ENCODE measurements around the gene CRTC1.

CRTC1 gene

DNA sequence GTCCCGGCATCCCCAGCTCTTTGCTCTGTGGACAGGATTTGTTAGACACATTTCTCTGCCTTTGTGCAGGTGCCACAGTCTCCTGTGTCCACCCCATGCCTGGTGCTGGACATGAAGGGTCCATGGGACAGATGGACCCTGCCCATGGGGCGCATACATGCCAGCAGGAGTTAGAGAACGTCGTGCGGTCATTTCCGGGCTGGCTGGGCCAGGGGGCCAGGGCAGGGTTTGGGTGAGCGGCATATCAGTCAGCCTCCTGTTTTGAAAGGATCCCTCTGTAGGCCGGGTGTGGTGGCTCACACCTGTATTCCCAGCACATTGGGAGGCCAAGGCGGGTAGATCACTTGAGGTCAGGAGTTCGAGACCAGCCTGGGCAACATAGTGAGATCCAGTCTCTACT, 35.7 kb upstream of the CRTC1 start:
- TF ChIP-seq, protein P1, sequence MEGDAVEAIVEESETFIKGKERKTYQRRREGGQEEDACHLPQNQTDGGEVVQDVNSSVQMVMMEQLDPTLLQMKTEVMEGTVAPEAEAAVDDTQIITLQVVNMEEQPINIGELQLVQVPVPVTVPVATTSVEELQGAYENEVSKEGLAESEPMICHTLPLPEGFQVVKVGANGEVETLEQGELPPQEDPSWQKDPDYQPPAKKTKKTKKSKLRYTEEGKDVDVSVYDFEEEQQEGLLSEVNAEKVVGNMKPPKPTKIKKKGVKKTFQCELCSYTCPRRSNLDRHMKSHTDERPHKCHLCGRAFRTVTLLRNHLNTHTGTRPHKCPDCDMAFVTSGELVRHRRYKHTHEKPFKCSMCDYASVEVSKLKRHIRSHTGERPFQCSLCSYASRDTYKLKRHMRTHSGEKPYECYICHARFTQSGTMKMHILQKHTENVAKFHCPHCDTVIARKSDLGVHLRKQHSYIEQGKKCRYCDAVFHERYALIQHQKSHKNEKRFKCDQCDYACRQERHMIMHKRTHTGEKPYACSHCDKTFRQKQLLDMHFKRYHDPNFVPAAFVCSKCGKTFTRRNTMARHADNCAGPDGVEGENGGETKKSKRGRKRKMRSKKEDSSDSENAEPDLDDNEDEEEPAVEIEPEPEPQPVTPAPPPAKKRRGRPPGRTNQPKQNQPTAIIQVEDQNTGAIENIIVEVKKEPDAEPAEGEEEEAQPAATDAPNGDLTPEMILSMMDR (IDR thresholded peaks at IDR 0.05; ENCODE audit: low read depth, low read length): no peak
- DNase-seq (ENCODE audit: extremely low read depth, low read depth): no peak

DNA sequence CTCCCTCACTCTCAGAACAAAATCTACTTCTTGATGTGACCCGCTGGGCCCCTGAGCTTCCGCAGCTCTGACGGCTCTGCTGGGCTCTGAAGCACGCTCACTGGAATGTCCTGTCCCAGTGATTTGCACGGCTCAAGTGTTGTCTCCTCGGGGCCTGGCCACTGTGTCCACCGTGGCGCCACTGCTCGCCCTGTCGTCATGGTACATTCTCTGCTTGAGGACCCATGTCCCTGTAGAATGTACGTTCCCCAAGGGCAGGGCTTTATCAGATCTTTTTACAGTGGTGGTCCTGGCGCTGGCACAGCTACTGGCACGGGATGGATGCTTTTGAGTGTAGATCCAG, 34.5 kb upstream of the CRTC1 start:
- no peak for DNase-seq (ENCODE audit: extremely low read depth, low read depth)
- TF ChIP-seq, protein P1 (IDR thresholded peaks at IDR 0.05; ENCODE audit: low read depth, low read length): no peak

DNA sequence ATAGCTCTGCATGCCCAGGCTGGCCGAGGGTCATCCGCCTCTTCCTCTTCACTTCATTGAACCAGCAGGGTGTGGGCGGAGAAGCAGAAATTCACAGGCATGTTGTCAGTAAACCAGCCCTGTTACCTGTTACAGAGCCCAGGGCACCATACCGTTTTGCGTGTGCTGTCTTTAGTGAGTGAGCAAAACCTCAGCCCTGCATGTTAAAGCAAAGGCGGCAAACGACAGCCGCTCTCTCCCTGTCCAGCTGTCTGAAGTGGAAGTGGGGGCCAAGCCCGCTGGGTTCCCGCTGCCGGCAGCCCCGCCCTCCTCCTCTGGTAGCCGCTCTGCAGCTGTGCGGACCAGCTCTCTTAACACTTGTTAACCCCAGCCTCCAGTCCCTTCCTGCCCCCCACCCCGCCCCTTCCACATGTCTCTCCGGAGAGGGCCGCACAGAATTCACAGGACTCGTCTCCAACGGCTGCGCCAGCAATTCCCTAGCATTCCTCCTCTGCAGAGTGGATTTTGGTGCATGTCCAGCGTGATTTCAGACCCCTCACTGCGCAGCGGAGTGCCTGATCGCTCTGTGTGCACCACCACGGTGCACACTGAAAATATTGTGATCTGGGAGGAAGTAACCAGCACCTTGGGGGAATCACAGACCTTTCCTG, 34.0 kb upstream of the CRTC1 start:
- TF ChIP-seq, protein P1 (IDR thresholded peaks at IDR 0.05; ENCODE audit: low read depth, low read length): no peak
- no peak for DNase-seq (ENCODE audit: extremely low read depth, low read depth)

DNA sequence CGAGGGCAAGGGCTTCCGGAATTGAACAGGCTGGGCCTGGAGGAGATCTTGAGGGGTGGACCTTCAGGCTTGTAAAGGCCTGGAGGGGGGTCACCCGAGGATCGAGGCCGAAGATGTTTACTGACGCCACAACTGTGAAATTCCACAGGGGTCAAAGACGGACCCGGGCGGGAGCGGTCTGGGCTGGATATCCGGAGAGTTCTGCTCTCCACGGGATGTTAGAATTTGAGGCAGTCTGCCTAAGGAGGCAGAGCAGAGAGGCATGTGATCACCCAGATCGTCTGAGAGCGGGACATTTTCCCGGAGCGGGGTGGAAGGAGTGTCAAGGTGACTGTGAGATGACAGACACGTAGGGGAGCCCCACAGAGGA, 33.5 kb upstream of the CRTC1 start:
- DNase-seq (ENCODE audit: extremely low read depth, low read depth): no peak
- TF ChIP-seq, protein P1 (IDR thresholded peaks at IDR 0.05; ENCODE audit: low read depth, low read length): no peak

DNA sequence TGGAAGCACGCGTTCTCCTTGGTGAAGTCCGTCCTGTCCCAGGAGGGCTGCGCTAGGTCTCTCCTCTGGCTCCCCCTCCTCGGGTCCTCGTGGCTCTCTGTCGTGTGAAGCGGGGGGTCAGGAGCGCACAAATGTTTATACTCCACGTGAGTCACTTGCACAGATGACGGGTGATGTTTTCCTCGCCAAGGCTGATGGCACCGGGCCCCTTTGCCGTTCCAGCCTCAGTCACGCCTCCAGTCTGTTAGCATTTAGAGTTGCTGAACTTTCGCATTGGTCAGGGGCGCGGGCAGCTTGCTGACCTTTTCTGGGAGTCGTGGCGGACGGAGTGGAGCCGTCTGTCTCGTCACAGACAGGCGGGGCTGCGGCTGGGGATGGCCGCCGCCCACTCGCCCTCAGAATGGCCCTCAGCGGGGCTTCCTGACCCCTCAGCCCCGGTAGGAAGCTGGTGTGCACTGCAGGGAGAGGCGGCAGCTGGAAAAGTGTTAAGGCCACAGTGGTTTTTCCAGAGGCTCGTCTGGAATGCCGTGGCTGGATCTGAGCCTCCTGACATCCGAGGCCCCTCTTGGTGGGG, 32.9 kb upstream of the CRTC1 start:
- TF ChIP-seq, protein P1 (IDR thresholded peaks at IDR 0.05; ENCODE audit: low read depth, low read length): no peak
- DNase-seq (ENCODE audit: extremely low read depth, low read depth): peak; percentile 84

DNA sequence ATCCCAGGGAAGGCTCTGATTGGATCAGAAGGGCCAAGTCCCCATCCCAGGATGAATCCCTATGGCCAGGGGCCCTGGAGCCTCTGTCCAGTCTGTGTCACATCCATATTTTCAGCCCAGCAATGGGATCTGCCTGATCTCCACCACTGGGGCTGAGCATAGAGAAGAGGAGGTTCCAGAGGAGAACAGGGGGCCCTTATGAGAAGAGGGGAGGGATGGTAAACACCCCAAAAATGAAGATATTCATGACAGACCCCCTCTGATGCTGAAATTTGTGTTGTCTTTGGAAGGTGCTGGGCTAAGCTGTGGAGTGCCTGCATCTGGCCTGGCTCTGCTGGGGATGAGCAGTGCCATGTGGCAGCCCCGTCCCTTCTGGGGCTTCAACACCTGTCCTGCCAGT, 32.2 kb upstream of the CRTC1 start:
- TF ChIP-seq, protein P1 (IDR thresholded peaks at IDR 0.05; ENCODE audit: low read depth, low read length): no peak
- DNase-seq (ENCODE audit: extremely low read depth, low read depth): no peak

DNA sequence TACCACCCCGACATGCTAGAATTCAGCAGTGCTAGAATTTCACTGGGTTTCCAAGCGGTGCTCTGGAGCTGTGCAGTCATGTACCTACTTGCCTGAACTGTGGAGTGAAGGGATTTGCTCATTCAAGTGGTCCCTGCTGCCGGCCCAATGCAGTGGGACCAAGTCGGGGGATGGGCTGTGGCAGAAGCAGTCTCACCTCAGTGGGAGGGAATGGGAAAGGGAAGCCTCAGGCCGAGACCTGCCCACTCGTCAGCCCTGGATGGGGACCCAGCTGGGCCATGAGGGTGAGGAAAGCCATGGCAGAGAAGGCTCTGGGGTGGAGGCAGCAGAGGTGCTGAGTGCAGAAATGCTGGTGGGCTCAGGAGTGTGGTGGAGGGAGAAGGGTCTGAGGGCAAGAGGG, 31.7 kb upstream of the CRTC1 start:
- no peak for DNase-seq (ENCODE audit: extremely low read depth, low read depth)
- TF ChIP-seq, protein P1 (IDR thresholded peaks at IDR 0.05; ENCODE audit: low read depth, low read length): no peak

Data from AG09319 (cell line).